SK-N-SH (cell line): ENCODE data around the gene MSRB1. TPM values are rescaled to one million over a fixed set of nuclear protein-coding genes. Genes with fewer than 3 reads are reported as not detected.
A peak's percentile ranks its signal among the peaks of the same experiment; 100 is the strongest.

ENCODE experiments used
- CTCF ChIA-PET: fragments of 300-600, 350-600 bp; formaldehyde crosslinking; extraction: SDS; loops from one replicate; lab custom pipeline; 2021; lab: Yijun Ruan, JAX
- POLR2A ChIA-PET: fragments of 350-600 bp; sonication (Branson Sonifier 250); formaldehyde crosslinking; extraction: SDS; loops from one replicate; lab custom pipeline; 2020; ENCODE audit warnings: antibody characterized with exemption, inconsistent platforms; lab: Yijun Ruan, JAX
- DNase-seq: peaks from one replicate; pipeline ENCODE4 v3.0.0; 2012
- H2AFZ ChIP-seq: fragments of 200-600 bp; sonication (generic); 2 replicates; pipeline ENCODE4 v1.8.1; 2016; ENCODE audit warnings: antibody characterized with exemption, mild to moderate bottlenecking, low read depth
- H3F3A ChIP-seq: fragments of 200-600 bp; sonication (generic); replicated peaks from 2 replicates; pipeline ENCODE3; 2016; ENCODE audit warnings: antibody characterized with exemption, mild to moderate bottlenecking; ENCODE audit not compliant: insufficient read depth
- H3K27ac ChIP-seq, 2 experiments: fragments of 200-500 bp in 1 of 2; fragments of 200-600 bp in 1 of 2; sonication (Bioruptor generic) in 1 of 2; sonication (generic), shearing (Covaris generic) in 1 of 2; 2 replicates each; pipeline versions ENCODE4 v1.5.1 to v1.6.1; 2014 to 2016; ENCODE audit warnings: low read depth in 2 of 2, inconsistent platforms in 1 of 2, low read length in 1 of 2, mild to moderate bottlenecking in 1 of 2, mixed read lengths in 1 of 2
- H3K27me3 ChIP-seq: fragments of 200-600 bp; sonication (generic), shearing (Covaris generic); 2 replicates; pipeline ENCODE4 v1.6.1; 2016; ENCODE audit warnings: mixed run types; ENCODE audit not compliant: insufficient read depth
- H3K36me3 ChIP-seq, 2 experiments: fragments of 200-500 bp in 1 of 2; fragments of 200-600 bp in 1 of 2; sonication (Bioruptor generic) in 1 of 2; sonication (generic) in 1 of 2; replicated peaks in 1 of 2; 2 replicates each; pipeline versions ENCODE3 to v1.5.1; 2014 to 2016; ENCODE audit warnings: low read length in 1 of 2, mild to moderate bottlenecking in 1 of 2; ENCODE audit not compliant: insufficient read depth in 2 of 2, control insufficient read depth in 1 of 2
- H3K4me1 ChIP-seq, 2 experiments: fragments of 200-500 bp in 1 of 2; fragments of 200-600 bp in 1 of 2; sonication (Bioruptor generic) in 1 of 2; sonication (generic), shearing (Covaris generic) in 1 of 2; 2 replicates each; pipeline versions ENCODE4 v1.5.1 to v1.6.1; 2014 to 2016; ENCODE audit warnings: low read depth in 1 of 2, low read length in 1 of 2, mixed run types in 1 of 2; ENCODE audit not compliant: insufficient read depth in 2 of 2, control insufficient read depth in 1 of 2
- H3K4me2 ChIP-seq: fragments of 200-600 bp; sonication (generic), shearing (Covaris generic); 2 replicates; pipeline ENCODE4 v1.6.1; 2017; ENCODE audit warnings: mixed run types
- H3K4me3 ChIP-seq, 2 experiments: fragments of 200-500 bp in 1 of 2; fragments of 200-600 bp in 1 of 2; sonication (Bioruptor generic) in 1 of 2; sonication (generic), shearing (Covaris generic) in 1 of 2; 2 replicates each; pipeline versions ENCODE4 v1.5.1 to v1.8.1; 2014 to 2016; ENCODE audit warnings: low read depth in 2 of 2, inconsistent platforms in 1 of 2, low read length in 1 of 2, mild to moderate bottlenecking in 1 of 2, mixed read lengths in 1 of 2, moderate library complexity in 1 of 2
- H3K79me2 ChIP-seq: fragments of 200-600 bp; sonication (generic); 2 replicates; pipeline ENCODE4 v1.8.1; 2017; ENCODE audit warnings: mild to moderate bottlenecking; ENCODE audit not compliant: insufficient read depth
- H3K9ac ChIP-seq: fragments of 200-600 bp; sonication (generic); 2 replicates; pipeline ENCODE4 v1.6.1; 2017; ENCODE audit warnings: mixed run types
- H3K9me2 ChIP-seq: fragments of 200-600 bp; sonication (generic); 2 replicates; pipeline ENCODE4 v1.6.1; 2017; ENCODE audit warnings: mixed run types
- H3K9me3 ChIP-seq: fragments of 200-600 bp; sonication (generic); 2 replicates; pipeline ENCODE4 v1.6.1; 2017; ENCODE audit warnings: mixed run types, mild to moderate bottlenecking, moderate library complexity
- H4K20me1 ChIP-seq: fragments of 200-600 bp; sonication (generic); 2 replicates; pipeline ENCODE4 v1.6.1; 2017; ENCODE audit warnings: mild to moderate bottlenecking, mixed run types; ENCODE audit not compliant: insufficient read depth
- EZH2phosphoT487 ChIP-seq: fragments of 200-600 bp; sonication (generic); IDR thresholded peaks from 2 replicates; pipeline ENCODE4 v1.6.1; 2017; ENCODE audit warnings: low read depth, mixed run types, mild to moderate bottlenecking, antibody characterized with exemption, moderate library complexity, borderline replicate concordance
- FOSL2 ChIP-seq: IDR thresholded peaks from 2 replicates; pipeline ENCODE4 v1.4.0; 2012; ENCODE audit warnings: low read depth, mild to moderate bottlenecking, moderate library complexity, borderline replicate concordance
- FOXJ3 ChIP-seq: sonication (generic); formaldehyde crosslinking; IDR thresholded peaks from 2 replicates; pipeline ENCODE4 v1.5.1; 2020; ENCODE audit warnings: mild to moderate bottlenecking, missing genetic modification reagents
- FOXM1 ChIP-seq: IDR thresholded peaks from 2 replicates; pipeline ENCODE4 v1.4.0; 2012; ENCODE audit warnings: low read depth, mild to moderate bottlenecking
- MXI1 ChIP-seq: IDR thresholded peaks from 2 replicates; pipeline ENCODE4 v1.6.1; 2012; ENCODE audit warnings: mild to moderate bottlenecking, low read depth, low read length, improper control_type of control experiment
- NFIC ChIP-seq: IDR thresholded peaks from 2 replicates; pipeline ENCODE4 v1.4.0; 2012; ENCODE audit warnings: borderline replicate concordance
- NRF1 ChIP-seq: IDR thresholded peaks from 2 replicates; pipeline ENCODE4 v1.6.1; 2012; ENCODE audit warnings: low read depth, mild to moderate bottlenecking, low read length
- RFX5 ChIP-seq: IDR thresholded peaks from 2 replicates; pipeline ENCODE4 v1.6.1; 2012; ENCODE audit warnings: mild to moderate bottlenecking, improper control_type of control experiment, low read length
- RXRA ChIP-seq: IDR thresholded peaks from 2 replicates; pipeline ENCODE4 v1.4.0; 2012; ENCODE audit warnings: low read depth, mild to moderate bottlenecking, borderline replicate concordance
- SIN3A ChIP-seq: IDR thresholded peaks from 2 replicates; pipeline ENCODE4 v1.6.1; 2012; ENCODE audit warnings: low read depth, mild to moderate bottlenecking, low read length, moderate library complexity, borderline replicate concordance
- SMC3 ChIP-seq: IDR thresholded peaks from 2 replicates; pipeline ENCODE4 v1.6.1; 2012; ENCODE audit warnings: low read depth, low read length, improper control_type of control experiment
- USF2 ChIP-seq: fragments of 150-350 bp; IDR thresholded peaks from 2 replicates; pipeline ENCODE4 v1.6.1; 2017; ENCODE audit warnings: antibody characterized with exemption, low read length, low read depth, borderline replicate concordance
- WGBS: methylation state at CpG from one replicate; pipeline ENCODE4 v1.1.6; 2017; ENCODE audit warnings: low lambda C conversion rate; 5-methylcytosine and 5-hydroxymethylcytosine counted together
- polyA plus RNA-seq, 3 experiments: library from polyadenylated mRNA; depleted of rRNA; stranded (reverse); fragments of >200 nt; gene quantifications; 2 replicates each; pipeline ENCODE4 v1.2.3, GENCODE V29; 2012
- TF ChIP-seq, protein P1 (sequence below): IDR thresholded peaks from 2 replicates; pipeline ENCODE4 v1.4.0; 2012; ENCODE audit warnings: low read depth

The MSRB1 gene
- polyA plus RNA-seq, 1 of the 3 experiments (the other 2 are of a cell fraction) = 31.4 TPM

GRCh38 chr16:1906846-1907165, 36.2 kb downstream of the MSRB1 start:
- Histone ChIP-seq H3K4me1 (peaks cover 0 to 22% of the 10 kb centered on the region in 2 experiments; a peak in 1 of 4 replicates), H2AFZ (no peak overlapping the region), H3K9me2 (no peaks in the 10 kb centered on the region), H3K9me3 (no peaks in the 10 kb centered on the region), H3K27ac (no peak overlapping the region), H4K20me1 (no peaks in the 10 kb centered on the region), H3K9ac (no peak overlapping the region), H3K4me3 (no peak overlapping the region), H3K4me2 (no peak overlapping the region), H3K79me2 (no peaks in the 10 kb centered on the region), H3F3A (no peaks in the 10 kb centered on the region), H3K27me3 (no peaks in the 10 kb centered on the region), H3K36me3 (no peaks in the 10 kb centered on the region)
- WGBS = 70% methylated on average over 3 of the region's 5 CpGs
- CTCF ChIA-PET = interaction anchor here (1.2 to 1.4 kb wide), 2 partner anchors 24 to 43 kb away, joined by 3 read pairs; no protein-coding TSS in a partner anchor
- no peak for TF ChIP-seq FOXJ3 (CRISPR knock-in tag)
- TF ChIP-seq, protein P1, sequence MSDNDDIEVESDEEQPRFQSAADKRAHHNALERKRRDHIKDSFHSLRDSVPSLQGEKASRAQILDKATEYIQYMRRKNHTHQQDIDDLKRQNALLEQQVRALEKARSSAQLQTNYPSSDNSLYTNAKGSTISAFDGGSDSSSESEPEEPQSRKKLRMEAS = no peak
- POLR2A ChIA-PET = no interaction called here
- DNase-seq = peak; percentile 26

DNA sequence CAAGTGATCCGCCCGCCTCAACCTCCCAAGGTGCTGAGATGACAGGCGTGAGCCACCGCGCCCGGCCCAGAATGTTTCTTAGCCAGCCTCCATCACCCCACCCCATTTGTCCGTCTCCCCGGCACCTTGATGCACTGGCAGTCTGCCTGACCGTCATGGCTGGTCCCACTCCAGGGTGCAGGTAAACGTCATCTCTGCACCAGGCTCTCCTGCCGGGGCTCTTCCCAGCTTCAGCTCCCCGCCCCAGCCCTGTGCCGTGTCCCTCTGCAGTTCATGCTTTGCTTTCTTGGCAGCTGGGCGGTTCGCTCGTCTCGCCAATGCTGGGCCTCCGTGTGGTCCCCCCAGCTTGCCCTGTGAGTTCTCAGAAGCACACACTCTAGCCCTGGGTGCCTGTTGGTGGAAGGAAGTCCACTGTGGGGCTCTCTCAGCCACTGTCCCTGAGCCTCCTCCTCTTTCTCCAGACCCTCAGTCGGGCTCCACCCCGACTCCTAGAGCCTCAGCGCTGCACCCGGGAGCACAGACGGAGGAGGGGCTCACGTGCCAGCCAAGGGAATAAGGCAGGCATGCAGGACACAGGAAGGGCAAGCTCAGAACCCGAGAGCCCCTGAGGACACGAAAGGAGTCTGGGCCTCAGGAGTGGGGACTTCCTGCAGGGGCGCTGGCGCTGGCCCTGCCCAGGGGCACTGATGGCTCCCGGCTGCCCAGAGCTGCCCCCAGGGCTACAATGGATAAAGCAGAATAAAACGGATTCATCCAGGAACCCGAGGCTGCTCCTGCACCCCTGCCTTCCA, 36.7 kb downstream of the MSRB1 start:
- TF ChIP-seq RXRA = no peak
- TF ChIP-seq RFX5 = no peak
- no peak for TF ChIP-seq FOXM1
- no peak for TF ChIP-seq USF2
- TF ChIP-seq NFIC = no peak
- no peak for TF ChIP-seq FOXJ3 (CRISPR knock-in tag)
- TF ChIP-seq NRF1 = no peak
- TF ChIP-seq SIN3A = no peak
- TF ChIP-seq EZH2phosphoT487 = no peak
- no peak for TF ChIP-seq FOSL2
- TF ChIP-seq SMC3 = no peak
- TF ChIP-seq MXI1 = no peak
- 78% methylated on average over 30 of the region's 31 CpGs for WGBS
- no peak overlapping the region for H3K9ac ChIP-seq
- H3K4me3 ChIP-seq = no peak overlapping the region
- H3F3A ChIP-seq = no peaks in the 10 kb centered on the region
- no peak overlapping the region for H2AFZ ChIP-seq
- H3K9me2 ChIP-seq = no peaks in the 10 kb centered on the region
- peaks cover 0 to 22% of the 10 kb centered on the region in 2 experiments; a peak in 1 of 4 replicates for H3K4me1 ChIP-seq
- no peaks in the 10 kb centered on the region for H3K79me2 ChIP-seq
- DNase-seq = peak; percentile 49
- H3K36me3 ChIP-seq = no peaks in the 10 kb centered on the region
- ChIA-PET CTCF (interaction anchor here (1.0 to 1.4 kb wide), 3 partner anchors 23 to 42 kb away, joined by 3 to 5 read pairs (median 3); no protein-coding TSS in a partner anchor), POLR2A (no interaction called here)
- H3K27me3 ChIP-seq = no peaks in the 10 kb centered on the region
- no peak overlapping the region for H3K4me2 ChIP-seq
- H3K27ac ChIP-seq = no peak overlapping the region
- H3K9me3 ChIP-seq = no peaks in the 10 kb centered on the region
- H4K20me1 ChIP-seq = no peaks in the 10 kb centered on the region
